Adrenal gland (tissue), 5 donors: Measurements from ENCODE around the gene PAQR6.

ENCODE experiments used
- POLR2A ChIP-seq, 2 donors: fragments of 450-650 bp; IDR thresholded peaks; one replicate each; pipeline ENCODE4 v1.6.1; 2017; ENCODE audit warnings: antibody characterized with exemption in 2 of 2, mild to moderate bottlenecking in 2 of 2, moderate library complexity in 1 of 2
- TF ChIP-seq, protein P1 (sequence below), 6 experiments: fragments of 450-650 bp in 4 of 6; fragments of 200-600 bp in 2 of 6; sonication (generic) in 1 of 6; IDR thresholded peaks; 1 replicate in 5 of 6; 2 replicates in 1 of 6; pipeline versions ENCODE4 v1.5.1 to v1.8.0; 2016 to 2021; ENCODE audit warnings: antibody characterized with exemption in 6 of 6, mild to moderate bottlenecking in 2 of 6, moderate library complexity in 1 of 6
- donor health status: DM: no; HTN: no; CAD: no.

DNA sequence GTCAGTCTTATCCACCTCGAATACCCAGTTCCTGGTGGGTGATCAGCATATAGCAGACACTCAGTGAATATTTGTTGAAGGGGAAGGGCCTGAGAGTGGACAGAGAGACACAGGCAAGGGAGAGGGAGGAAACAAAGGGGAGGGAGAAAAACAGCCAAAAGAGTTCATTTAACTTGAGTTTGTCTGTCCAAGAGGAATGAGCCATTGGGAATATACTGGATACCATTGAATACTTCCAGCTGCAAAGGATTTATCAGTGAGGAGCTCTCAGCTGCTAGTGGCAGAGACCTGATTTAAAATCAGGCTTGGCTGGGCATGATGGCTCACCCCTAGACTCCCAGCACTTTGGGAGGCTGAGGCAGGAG lies 17.4 kb downstream of the PAQR6 start:
- TF ChIP-seq, protein P1, sequence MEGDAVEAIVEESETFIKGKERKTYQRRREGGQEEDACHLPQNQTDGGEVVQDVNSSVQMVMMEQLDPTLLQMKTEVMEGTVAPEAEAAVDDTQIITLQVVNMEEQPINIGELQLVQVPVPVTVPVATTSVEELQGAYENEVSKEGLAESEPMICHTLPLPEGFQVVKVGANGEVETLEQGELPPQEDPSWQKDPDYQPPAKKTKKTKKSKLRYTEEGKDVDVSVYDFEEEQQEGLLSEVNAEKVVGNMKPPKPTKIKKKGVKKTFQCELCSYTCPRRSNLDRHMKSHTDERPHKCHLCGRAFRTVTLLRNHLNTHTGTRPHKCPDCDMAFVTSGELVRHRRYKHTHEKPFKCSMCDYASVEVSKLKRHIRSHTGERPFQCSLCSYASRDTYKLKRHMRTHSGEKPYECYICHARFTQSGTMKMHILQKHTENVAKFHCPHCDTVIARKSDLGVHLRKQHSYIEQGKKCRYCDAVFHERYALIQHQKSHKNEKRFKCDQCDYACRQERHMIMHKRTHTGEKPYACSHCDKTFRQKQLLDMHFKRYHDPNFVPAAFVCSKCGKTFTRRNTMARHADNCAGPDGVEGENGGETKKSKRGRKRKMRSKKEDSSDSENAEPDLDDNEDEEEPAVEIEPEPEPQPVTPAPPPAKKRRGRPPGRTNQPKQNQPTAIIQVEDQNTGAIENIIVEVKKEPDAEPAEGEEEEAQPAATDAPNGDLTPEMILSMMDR (IDR thresholded peaks at IDR 0.05) = no peak
- TF ChIP-seq POLR2A (IDR thresholded peaks at IDR 0.05) = no peak
